GM18868 (cell line): Measurements from ENCODE around the gene ZFP64.
"Not testable (repeated sequence)": the region's sequence is repeated elsewhere in the genome, so short reads cannot be mapped to it uniquely, and the experiment has no call there.

ENCODE experiments used
- ATAC-seq: cut with Tn5 transposase; IDR thresholded peaks from one replicate; pipeline ENCODE4 v1.9.1; 2021; ENCODE audit warnings: mild to moderate bottlenecking, moderate library complexity; ENCODE audit not compliant: unreplicated experiment

The ZFP64 gene

GRCh38 chr20:52191132-52191915 is at the start of gene ZFP64:
Gene ZFP64 (minus strand): TSS chr20:52191779. CDS start chr20:52191636, 143 bp downstream.
- peak; percentile 71 for ATAC-seq

- no peak for ATAC-seq
Observed at GRCh38 chr20:52240802-52241201, 49.2 kb upstream of the ZFP64 start.

- no peak for ATAC-seq
Observed at GRCh38 chr20:52239102-52239501, 47.5 kb upstream of the ZFP64 start.

- no peak for ATAC-seq
Observed at GRCh38 chr20:52236292-52236691, 44.7 kb upstream of the ZFP64 start.

- no peak for ATAC-seq
Observed at GRCh38 chr20:52235129-52235528, 43.5 kb upstream of the ZFP64 start.

GRCh38 chr20:52234302-52235045 is 42.9 kb upstream of the ZFP64 start:
- no peak for ATAC-seq

- no peak for ATAC-seq
Observed at GRCh38 chr20:52231230-52231746, 39.7 kb upstream of the ZFP64 start.

- ATAC-seq = peak; percentile 52
Observed at GRCh38 chr20:52230409-52230808, 38.8 kb upstream of the ZFP64 start.

- ATAC-seq = not testable (repeated sequence)
Observed at GRCh38 chr20:52229346-52229745, 37.8 kb upstream of the ZFP64 start.

GRCh38 chr20:52226370-52226769 is 34.8 kb upstream of the ZFP64 start:
- ATAC-seq = no peak

GRCh38 chr20:52224920-52225319 is 33.3 kb upstream of the ZFP64 start:
- no peak for ATAC-seq

- ATAC-seq = not testable (repeated sequence)
Observed at GRCh38 chr20:52221362-52221761, 29.8 kb upstream of the ZFP64 start.

- not testable (repeated sequence) for ATAC-seq
Observed at GRCh38 chr20:52220891-52221290, 29.3 kb upstream of the ZFP64 start.

GRCh38 chr20:52219441-52219840 is 27.9 kb upstream of the ZFP64 start:
- no peak for ATAC-seq

GRCh38 chr20:52217689-52218395 is 26.3 kb upstream of the ZFP64 start:
- ATAC-seq = no peak

- ATAC-seq = no peak
Observed at GRCh38 chr20:52213995-52214394, 22.4 kb upstream of the ZFP64 start.

GRCh38 chr20:52212943-52213342 is 21.4 kb upstream of the ZFP64 start:
- ATAC-seq = no peak

GRCh38 chr20:52210037-52210990 is 18.7 kb upstream of the ZFP64 start:
- no peak for ATAC-seq

- no peak for ATAC-seq
Observed at GRCh38 chr20:52209154-52209571, 17.6 kb upstream of the ZFP64 start.
